ENCODE measurements around the gene RANBP9.
A peak's percentile ranks its signal among the peaks of the same experiment; 100 is the strongest.

Gene RANBP9

DNA sequence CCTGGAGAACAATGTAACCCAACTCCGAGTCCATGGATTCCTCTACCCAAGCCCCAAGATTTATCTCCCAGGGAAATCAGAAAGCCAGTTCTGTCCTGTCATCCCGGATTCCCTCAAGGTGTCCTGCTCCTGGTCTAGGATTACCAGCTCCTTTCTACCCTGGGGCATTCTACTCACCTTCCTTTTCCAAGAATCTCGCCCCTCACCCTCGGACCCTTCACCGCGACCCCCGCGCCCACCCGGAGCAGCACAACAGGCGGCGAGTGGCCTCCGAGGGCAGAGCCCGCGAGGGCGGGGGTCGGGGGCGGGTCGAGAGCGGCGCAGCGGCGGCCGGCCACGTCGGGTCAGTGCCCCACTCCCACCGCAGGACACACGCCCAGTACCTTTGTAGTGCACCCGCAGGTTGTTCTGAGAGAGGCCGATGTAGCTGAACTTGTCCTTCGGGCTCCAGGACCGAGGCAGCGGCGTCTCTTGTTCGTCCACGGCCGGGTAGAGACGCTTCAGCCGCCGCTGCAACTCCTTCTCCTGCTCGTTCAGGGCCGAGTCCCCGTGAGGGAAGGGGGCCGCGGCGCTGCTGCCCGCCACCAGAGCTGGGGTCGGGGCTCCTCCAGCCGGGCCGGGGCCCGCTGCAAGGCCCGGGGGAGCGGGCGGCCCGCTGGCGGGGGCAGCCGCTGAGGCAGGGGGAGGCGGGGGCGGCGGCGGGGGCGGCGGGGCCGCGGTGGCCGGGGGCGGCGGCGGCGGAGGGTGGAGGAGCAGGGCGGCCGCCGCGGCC is 897 bp downstream of the RANBP9 start:
- no peaks in the 10 kb centered on the region for H3K27me3 ChIP-seq (replicated peaks; ENCODE audit: control insufficient read depth, insufficient read depth, low read length)
- H3K36me3 ChIP-seq (ENCODE audit: control insufficient read depth, insufficient read depth, low read length): no peaks in the 10 kb centered on the region
- TF ChIP-seq, protein P1, sequence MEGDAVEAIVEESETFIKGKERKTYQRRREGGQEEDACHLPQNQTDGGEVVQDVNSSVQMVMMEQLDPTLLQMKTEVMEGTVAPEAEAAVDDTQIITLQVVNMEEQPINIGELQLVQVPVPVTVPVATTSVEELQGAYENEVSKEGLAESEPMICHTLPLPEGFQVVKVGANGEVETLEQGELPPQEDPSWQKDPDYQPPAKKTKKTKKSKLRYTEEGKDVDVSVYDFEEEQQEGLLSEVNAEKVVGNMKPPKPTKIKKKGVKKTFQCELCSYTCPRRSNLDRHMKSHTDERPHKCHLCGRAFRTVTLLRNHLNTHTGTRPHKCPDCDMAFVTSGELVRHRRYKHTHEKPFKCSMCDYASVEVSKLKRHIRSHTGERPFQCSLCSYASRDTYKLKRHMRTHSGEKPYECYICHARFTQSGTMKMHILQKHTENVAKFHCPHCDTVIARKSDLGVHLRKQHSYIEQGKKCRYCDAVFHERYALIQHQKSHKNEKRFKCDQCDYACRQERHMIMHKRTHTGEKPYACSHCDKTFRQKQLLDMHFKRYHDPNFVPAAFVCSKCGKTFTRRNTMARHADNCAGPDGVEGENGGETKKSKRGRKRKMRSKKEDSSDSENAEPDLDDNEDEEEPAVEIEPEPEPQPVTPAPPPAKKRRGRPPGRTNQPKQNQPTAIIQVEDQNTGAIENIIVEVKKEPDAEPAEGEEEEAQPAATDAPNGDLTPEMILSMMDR (IDR thresholded peaks at IDR 0.05; ENCODE audit: insufficient read depth, low read length, poor library complexity, severe bottlenecking): no peak
- peak; percentile 49 for DNase-seq (ENCODE audit: extremely low read depth, insufficient read length)
- H3K4me3 ChIP-seq (replicated peaks; ENCODE audit: low read depth, low read length): peak overlapping the region; percentile 74

DNA sequence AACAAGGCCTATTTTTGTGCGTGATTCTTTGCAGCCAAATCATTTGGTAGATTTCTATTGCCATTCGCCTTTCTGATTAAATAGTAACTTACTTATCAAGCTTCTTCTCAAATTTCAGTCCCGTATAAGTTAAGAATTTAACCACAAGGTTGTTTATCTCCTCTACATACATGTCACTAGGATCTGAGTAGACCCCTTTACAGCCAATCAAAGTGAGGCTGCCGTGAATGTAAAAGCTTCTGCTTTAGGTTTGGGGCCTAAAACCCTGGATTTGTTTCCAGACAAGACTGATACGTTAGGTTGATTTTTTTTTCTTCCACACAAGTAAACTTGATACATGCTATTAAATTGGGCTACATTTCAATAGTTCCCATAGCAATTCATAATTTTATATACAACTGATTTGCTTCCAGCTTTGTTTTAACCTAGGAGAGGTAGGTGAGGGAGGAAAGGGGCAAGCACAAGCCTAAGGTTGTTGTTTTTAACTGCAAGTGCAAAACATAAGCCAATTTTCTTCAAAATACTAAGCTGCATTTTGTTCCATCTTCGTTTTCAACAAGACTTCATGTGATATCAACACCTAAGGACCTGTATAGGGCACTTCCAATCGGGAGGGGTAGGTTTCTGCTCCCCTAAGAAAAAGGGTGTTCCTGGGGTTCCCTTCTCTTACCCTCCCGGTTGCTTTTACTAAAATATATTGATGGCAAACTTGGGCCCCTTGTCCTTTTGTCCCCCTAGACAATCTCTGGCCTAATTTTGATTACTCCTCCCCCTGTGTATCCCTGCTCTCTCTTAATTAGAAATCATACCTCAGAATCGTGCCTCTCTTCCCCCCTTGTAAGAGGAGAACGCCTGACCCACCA is 1.7 kb downstream of the RANBP9 start:
- H3K36me3 ChIP-seq (ENCODE audit: control insufficient read depth, insufficient read depth, low read length): no peaks in the 10 kb centered on the region
- no peak for DNase-seq (ENCODE audit: extremely low read depth, insufficient read length)
- TF ChIP-seq, protein P1 (IDR thresholded peaks at IDR 0.05; ENCODE audit: insufficient read depth, low read length, poor library complexity, severe bottlenecking): no peak
- H3K4me3 ChIP-seq (replicated peaks; ENCODE audit: low read depth, low read length): peak overlapping the region; percentile 74
- no peaks in the 10 kb centered on the region for H3K27me3 ChIP-seq (replicated peaks; ENCODE audit: control insufficient read depth, insufficient read depth, low read length)

GRCh38 chr6:13708736-13709135 is 2.9 kb downstream of the RANBP9 start:
- peak overlapping the region; percentile 74 for H3K4me3 ChIP-seq (replicated peaks; ENCODE audit: low read depth, low read length)
- TF ChIP-seq, protein P1 (IDR thresholded peaks at IDR 0.05; ENCODE audit: insufficient read depth, low read length, poor library complexity, severe bottlenecking): no peak
- no peaks in the 10 kb centered on the region for H3K27me3 ChIP-seq (replicated peaks; ENCODE audit: control insufficient read depth, insufficient read depth, low read length)
- no peaks in the 10 kb centered on the region for H3K36me3 ChIP-seq (ENCODE audit: control insufficient read depth, insufficient read depth, low read length)
- no peak for DNase-seq (ENCODE audit: extremely low read depth, insufficient read length)

GRCh38 chr6:13703496-13703895 is 8.1 kb downstream of the RANBP9 start:
- no peaks in the 10 kb centered on the region for H3K36me3 ChIP-seq (ENCODE audit: control insufficient read depth, insufficient read depth, low read length)
- TF ChIP-seq, protein P1 (IDR thresholded peaks at IDR 0.05; ENCODE audit: insufficient read depth, low read length, poor library complexity, severe bottlenecking): no peak
- H3K27me3 ChIP-seq (replicated peaks; ENCODE audit: control insufficient read depth, insufficient read depth, low read length): no peaks in the 10 kb centered on the region
- DNase-seq (ENCODE audit: extremely low read depth, insufficient read length): no peak
- H3K4me3 ChIP-seq (replicated peaks; ENCODE audit: low read depth, low read length): no peak overlapping the region

- TF ChIP-seq, protein P1 (IDR thresholded peaks at IDR 0.05; ENCODE audit: insufficient read depth, low read length, poor library complexity, severe bottlenecking): no peak
- Histone ChIP-seq H3K27me3 (replicated peaks; ENCODE audit: control insufficient read depth, insufficient read depth, low read length) (no peaks in the 10 kb centered on the region), H3K4me3 (replicated peaks; ENCODE audit: low read depth, low read length) (no peak overlapping the region), H3K36me3 (ENCODE audit: control insufficient read depth, insufficient read depth, low read length) (no peaks in the 10 kb centered on the region)
- DNase-seq (ENCODE audit: extremely low read depth, insufficient read length): no peak
These were observed 8.8 kb downstream of the RANBP9 start for GRCh38 chr6:13702809-13703302.
